ENCODE measurements around the gene POLA2.

DNA sequence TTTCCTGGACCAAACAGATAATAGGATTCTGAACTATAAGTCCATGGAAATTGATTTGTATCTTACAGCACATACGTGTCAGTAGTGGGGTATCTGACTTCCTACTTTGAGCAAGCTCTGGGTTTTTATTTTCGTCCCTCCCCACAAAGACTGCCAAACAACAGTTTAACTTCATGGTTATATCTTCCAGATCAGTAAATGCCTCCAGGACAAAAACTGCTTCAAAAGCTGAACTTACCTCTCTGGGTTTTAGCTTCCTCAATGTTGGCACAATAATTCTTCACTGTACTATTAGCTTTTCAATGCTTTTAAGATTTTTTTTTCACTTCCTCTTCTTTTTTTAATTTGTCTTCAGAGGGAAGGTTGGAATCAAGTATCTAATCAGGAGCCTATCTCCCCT lies 67.7 kb downstream of the POLA2 start:
- TF ChIP-seq SUZ12 (IDR thresholded peaks at IDR 0.05) (no peak), BHLHE40 (IDR thresholded peaks at IDR 0.05; ENCODE audit: borderline replicate concordance) (no peak), FOXM1 (IDR thresholded peaks at IDR 0.05; ENCODE audit: borderline replicate concordance) (no peak), FOXK2 (IDR thresholded peaks at IDR 0.05) (no peak), LEF1 (IDR thresholded peaks at IDR 0.05; ENCODE audit: borderline replicate concordance) (no peak), SP1 (IDR thresholded peaks at IDR 0.05) (no peak), ARNT (IDR thresholded peaks at IDR 0.05) (no peak), ELF4 (IDR thresholded peaks at IDR 0.05) (no peak), NFRKB (IDR thresholded peaks at IDR 0.05) (no peak), L3MBTL2 (conservative IDR thresholded peaks at IDR 0.05) (no peak), FOXA1 (IDR thresholded peaks at IDR 0.05) (no peak), CTBP1 (IDR thresholded peaks at IDR 0.05; ENCODE audit: borderline replicate concordance) (no peak)
